SW480 (cell line): ENCODE results near the gene GALNT9.

Experiments used
- DNase-seq: peaks from one replicate; pipeline ENCODE4 v3.0.0-alpha.2; 2016; ENCODE audit warnings: low spot score

The GALNT9 gene

GRCh38 chr12:132344181-132344580 lies 14.8 kb upstream of the GALNT9 start:
- DNase-seq = no peak

- no peak for DNase-seq
Measured at GRCh38 chr12:132343294-132344004, 14.1 kb upstream of the GALNT9 start.

- peak; percentile 22 for DNase-seq
Measured at GRCh38 chr12:132342251-132343227, 13.2 kb upstream of the GALNT9 start.

GRCh38 chr12:132341318-132342050 lies 12.1 kb upstream of the GALNT9 start:
- peak; percentile 11 for DNase-seq

GRCh38 chr12:132340266-132341035 lies 11.1 kb upstream of the GALNT9 start:
- no peak for DNase-seq

- DNase-seq = no peak
Measured at GRCh38 chr12:132339856-132340255, 10.5 kb upstream of the GALNT9 start.

GRCh38 chr12:132338781-132339180 lies 9.4 kb upstream of the GALNT9 start:
- DNase-seq = no peak

GRCh38 chr12:132338311-132338710 lies 8.9 kb upstream of the GALNT9 start:
- no peak for DNase-seq

- no peak for DNase-seq
Measured at GRCh38 chr12:132337557-132337956, 8.2 kb upstream of the GALNT9 start.

- no peak for DNase-seq
Measured at GRCh38 chr12:132336451-132337413, 7.3 kb upstream of the GALNT9 start.

GRCh38 chr12:132335179-132335756 lies 5.9 kb upstream of the GALNT9 start:
- no peak for DNase-seq

- no peak for DNase-seq
Measured at GRCh38 chr12:132333766-132334165, 4.4 kb upstream of the GALNT9 start.

GRCh38 chr12:132333273-132333672 lies 3.9 kb upstream of the GALNT9 start:
- DNase-seq = no peak

- DNase-seq = no peak
Measured at GRCh38 chr12:132330549-132330881, 1.1 kb upstream of the GALNT9 start.

- DNase-seq = no peak
Measured at GRCh38 chr12:132329720-132330548, 545 bp upstream of the GALNT9 start.

GRCh38 chr12:132328282-132329029 lies 933 bp downstream of the GALNT9 start:
- DNase-seq = no peak

- peak; percentile 96 for DNase-seq
Measured at GRCh38 chr12:132327336-132328171, 1.8 kb downstream of the GALNT9 start.

GRCh38 chr12:132326646-132327045 lies 2.7 kb downstream of the GALNT9 start:
- DNase-seq = peak; percentile 26
